Measurements from ENCODE around the gene CWC27.

CWC27 gene

DNA sequence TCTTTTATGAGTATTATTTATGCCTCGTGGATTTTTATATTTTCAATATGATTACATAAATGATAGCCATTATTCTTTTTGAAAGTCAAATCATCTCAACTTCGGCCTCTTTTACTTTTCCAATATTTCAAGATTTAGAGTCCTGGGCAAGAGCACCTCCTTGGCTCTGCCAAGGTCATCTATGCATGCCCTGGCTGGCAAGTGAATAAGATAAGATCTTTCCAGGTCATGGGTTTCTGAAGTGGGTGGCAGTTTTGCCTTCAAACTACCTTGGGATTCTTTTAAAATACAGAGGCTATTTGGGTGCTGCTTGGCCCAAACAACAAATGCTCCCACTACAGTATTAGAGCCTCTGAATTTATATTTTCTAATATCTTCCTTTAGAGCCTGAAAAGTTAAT lies 95.4 kb downstream of the CWC27 start:
- Histone ChIP-seq H3K27ac (ENCODE audit: low read depth, low read length) (no peak overlapping the region), H2AK5ac (ENCODE audit: low read length) (no peak overlapping the region), H2BK120ac (ENCODE audit: low read depth, low read length) (no peak overlapping the region), H3K4me2 (ENCODE audit: low read length) (no peak overlapping the region), H3K4me3 (ENCODE audit: low read length) (no peak overlapping the region), H2BK15ac (replicated peaks; ENCODE audit: low read depth) (no peak overlapping the region), H4K8ac (ENCODE audit: low read depth, low read length) (no peak overlapping the region), H3K79me1 (ENCODE audit: low read length) (no peaks in the 10 kb centered on the region), H3K36me3 (ENCODE audit: control insufficient read depth, insufficient read depth, low read length) (no peaks in the 10 kb centered on the region), H3K4me1 (ENCODE audit: control insufficient read depth, low read depth, low read length) (no peaks in the 10 kb centered on the region), H4K5ac (ENCODE audit: low read length) (no peak overlapping the region), H2BK5ac (ENCODE audit: low read length) (no peak overlapping the region), H3K23ac (ENCODE audit: low read length) (no peak overlapping the region), H3K79me2 (ENCODE audit: control insufficient read depth, insufficient read depth, low read length) (no peaks in the 10 kb centered on the region), H3K27me3 (ENCODE audit: insufficient read depth, low read length, poor library complexity) (no peaks in the 10 kb centered on the region), H3K18ac (ENCODE audit: low read length) (no peak overlapping the region), H3K56ac (ENCODE audit: low read length) (no peak overlapping the region), H3K9ac (ENCODE audit: low read length) (no peak overlapping the region), H3K4ac (ENCODE audit: low read depth, low read length) (no peak overlapping the region)
- DNase-seq, result no peak
- no CpG with 5 or more reads among the region's 2 CpGs for WGBS (ENCODE audit: extremely low coverage, insufficient coverage, low lambda C conversion rate)

DNA sequence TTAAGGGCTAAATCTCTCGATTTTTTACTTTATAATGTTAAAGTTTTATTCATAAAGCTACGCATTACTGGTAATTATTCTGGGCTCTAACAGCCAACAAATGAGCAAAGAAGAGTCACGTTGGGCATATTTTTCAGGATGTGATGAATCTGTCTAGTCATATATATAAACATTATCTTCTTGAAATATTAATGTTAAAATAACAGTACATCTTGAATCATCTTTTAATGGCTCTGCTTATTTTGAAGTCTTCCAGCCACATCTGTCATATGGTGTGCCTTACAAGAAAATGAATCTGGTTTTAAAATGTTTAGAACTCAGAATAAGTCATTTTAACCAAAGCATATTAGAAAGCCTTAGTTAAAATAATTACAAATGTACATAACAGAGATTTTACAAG lies 96.9 kb downstream of the CWC27 start:
- 100% methylated on average over 1 of the region's 3 CpGs for WGBS (ENCODE audit: extremely low coverage, insufficient coverage, low lambda C conversion rate)

DNA sequence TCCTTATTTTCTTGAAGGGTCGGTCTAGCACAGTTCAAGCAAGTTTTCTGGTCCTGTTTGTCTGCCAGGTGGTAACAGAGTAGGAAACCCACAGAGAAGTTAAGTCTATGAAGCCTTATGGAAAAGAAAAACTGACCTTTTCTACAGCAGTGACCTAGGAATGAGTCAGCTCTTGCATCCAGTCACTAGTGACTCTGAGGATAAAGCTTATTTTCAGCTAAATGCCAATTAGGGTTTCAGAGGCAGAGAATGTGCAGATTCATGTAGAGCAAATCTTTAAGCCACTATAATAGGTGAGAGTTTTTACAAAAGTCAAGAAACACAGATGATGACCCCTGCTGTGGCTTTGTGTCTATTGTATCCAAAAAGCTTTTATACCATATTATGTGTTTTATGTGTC lies 100.7 kb downstream of the CWC27 start:
- Histone ChIP-seq H3K9ac (ENCODE audit: low read length) (no peak overlapping the region), H3K36me3 (ENCODE audit: control insufficient read depth, insufficient read depth, low read length) (no peaks in the 10 kb centered on the region), H2BK120ac (ENCODE audit: low read depth, low read length) (no peak overlapping the region), H3K4me3 (ENCODE audit: low read length) (no peak overlapping the region), H3K79me1 (ENCODE audit: low read length) (no peaks in the 10 kb centered on the region), H2BK5ac (ENCODE audit: low read length) (no peak overlapping the region), H2AK5ac (ENCODE audit: low read length) (no peak overlapping the region), H3K27ac (ENCODE audit: low read depth, low read length) (no peak overlapping the region), H4K8ac (ENCODE audit: low read depth, low read length) (no peak overlapping the region), H2BK15ac (replicated peaks; ENCODE audit: low read depth) (no peak overlapping the region), H3K4me2 (ENCODE audit: low read length) (no peak overlapping the region), H3K18ac (ENCODE audit: low read length) (no peak overlapping the region), H3K27me3 (ENCODE audit: insufficient read depth, low read length, poor library complexity) (no peaks in the 10 kb centered on the region), H3K79me2 (ENCODE audit: control insufficient read depth, insufficient read depth, low read length) (no peaks in the 10 kb centered on the region), H3K4ac (ENCODE audit: low read depth, low read length) (no peak overlapping the region), H4K5ac (ENCODE audit: low read length) (no peak overlapping the region), H3K56ac (ENCODE audit: low read length) (no peak overlapping the region), H3K23ac (ENCODE audit: low read length) (no peak overlapping the region), H3K4me1 (ENCODE audit: control insufficient read depth, low read depth, low read length) (no peaks in the 10 kb centered on the region)
- no CpG with 5 or more reads among the region's 1 CpG for WGBS (ENCODE audit: extremely low coverage, insufficient coverage, low lambda C conversion rate)
- peak; percentile 59 for DNase-seq

More for the DNA sequence above, 96.9 kb downstream of the CWC27 start:
- no peak overlapping the region for H3K27ac ChIP-seq (ENCODE audit: low read depth, low read length)
- H3K4me3 ChIP-seq (ENCODE audit: low read length), result no peak overlapping the region
- no peak overlapping the region for H2BK15ac ChIP-seq (replicated peaks; ENCODE audit: low read depth)
- no peaks in the 10 kb centered on the region for H3K36me3 ChIP-seq (ENCODE audit: control insufficient read depth, insufficient read depth, low read length)
- no peaks in the 10 kb centered on the region for H3K27me3 ChIP-seq (ENCODE audit: insufficient read depth, low read length, poor library complexity)
- H3K4ac ChIP-seq (ENCODE audit: low read depth, low read length), result no peak overlapping the region
- H2BK120ac ChIP-seq (ENCODE audit: low read depth, low read length), result no peak overlapping the region
- H3K9ac ChIP-seq (ENCODE audit: low read length), result no peak overlapping the region
- H3K79me2 ChIP-seq (ENCODE audit: control insufficient read depth, insufficient read depth, low read length), result no peaks in the 10 kb centered on the region
- no peaks in the 10 kb centered on the region for H3K79me1 ChIP-seq (ENCODE audit: low read length)
- no peak overlapping the region for H2AK5ac ChIP-seq (ENCODE audit: low read length)
- H2BK5ac ChIP-seq (ENCODE audit: low read length), result no peak overlapping the region
- no peak overlapping the region for H3K18ac ChIP-seq (ENCODE audit: low read length)
- no peak overlapping the region for H4K8ac ChIP-seq (ENCODE audit: low read depth, low read length)
- no peak overlapping the region for H4K5ac ChIP-seq (ENCODE audit: low read length)
- no peak overlapping the region for H3K4me2 ChIP-seq (ENCODE audit: low read length)
- no peak overlapping the region for H3K23ac ChIP-seq (ENCODE audit: low read length)
- no peak for DNase-seq
- H3K4me1 ChIP-seq (ENCODE audit: control insufficient read depth, low read depth, low read length), result no peaks in the 10 kb centered on the region
- no peak overlapping the region for H3K56ac ChIP-seq (ENCODE audit: low read length)

DNA sequence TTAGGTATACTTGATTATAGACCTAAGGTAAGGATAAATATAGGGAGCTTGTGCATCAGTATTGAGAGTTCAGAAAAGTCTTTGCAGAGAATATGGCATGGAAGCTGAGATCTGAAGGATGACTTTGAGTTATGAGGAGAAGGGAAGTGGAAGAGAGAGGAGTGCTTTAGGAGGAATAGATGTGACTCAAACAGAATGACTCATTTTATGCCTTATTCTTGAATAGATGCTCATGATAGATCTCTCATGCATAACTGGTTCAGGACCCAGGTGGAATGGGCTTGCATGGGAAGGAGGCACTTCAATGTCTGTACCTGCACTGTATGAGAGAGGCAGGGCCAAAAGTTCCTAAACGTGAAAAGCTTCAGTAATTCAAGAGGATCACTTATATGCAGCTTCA lies 103.3 kb downstream of the CWC27 start:
- Histone ChIP-seq H3K4me2 (ENCODE audit: low read length) (no peak overlapping the region), H3K4me3 (ENCODE audit: low read length) (no peak overlapping the region), H2AK5ac (ENCODE audit: low read length) (no peak overlapping the region), H3K27ac (ENCODE audit: low read depth, low read length) (no peak overlapping the region), H2BK120ac (ENCODE audit: low read depth, low read length) (no peak overlapping the region), H3K79me1 (ENCODE audit: low read length) (no peaks in the 10 kb centered on the region), H3K23ac (ENCODE audit: low read length) (no peak overlapping the region), H3K4me1 (ENCODE audit: control insufficient read depth, low read depth, low read length) (no peaks in the 10 kb centered on the region), H2BK15ac (replicated peaks; ENCODE audit: low read depth) (no peak overlapping the region), H3K56ac (ENCODE audit: low read length) (no peak overlapping the region), H3K18ac (ENCODE audit: low read length) (peak overlapping the region; percentile 39), H4K5ac (ENCODE audit: low read length) (no peak overlapping the region), H3K9ac (ENCODE audit: low read length) (no peak overlapping the region), H3K4ac (ENCODE audit: low read depth, low read length) (no peak overlapping the region), H3K36me3 (ENCODE audit: control insufficient read depth, insufficient read depth, low read length) (no peaks in the 10 kb centered on the region), H4K8ac (ENCODE audit: low read depth, low read length) (no peak overlapping the region), H3K79me2 (ENCODE audit: control insufficient read depth, insufficient read depth, low read length) (no peaks in the 10 kb centered on the region), H3K27me3 (ENCODE audit: insufficient read depth, low read length, poor library complexity) (no peaks in the 10 kb centered on the region), H2BK5ac (ENCODE audit: low read length) (no peak overlapping the region)
- WGBS (ENCODE audit: extremely low coverage, insufficient coverage, low lambda C conversion rate), result no CpG with 5 or more reads among the region's 1 CpG
- no peak for DNase-seq

DNA sequence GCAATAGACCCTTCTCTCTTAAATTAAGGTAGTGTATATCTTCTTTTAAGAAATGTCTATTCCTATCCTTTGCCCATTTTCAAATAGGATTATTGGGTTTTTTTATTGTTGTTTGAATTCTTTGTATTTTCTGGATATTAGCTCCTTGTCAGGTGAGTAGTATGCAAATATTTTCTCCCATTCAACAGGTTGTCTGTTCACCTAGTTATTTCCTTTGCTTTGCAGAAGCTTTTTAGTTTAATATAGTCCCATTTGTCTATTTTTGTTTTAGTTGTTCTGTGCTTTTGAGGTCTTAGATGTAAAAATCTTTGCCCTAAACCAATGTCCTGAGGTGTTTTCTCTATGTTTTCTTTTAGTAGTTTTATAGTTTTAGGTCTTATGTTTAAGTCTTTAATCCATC lies 104.7 kb downstream of the CWC27 start:
- Histone ChIP-seq H3K4me1 (ENCODE audit: control insufficient read depth, low read depth, low read length) (no peaks in the 10 kb centered on the region), H3K27me3 (ENCODE audit: insufficient read depth, low read length, poor library complexity) (no peaks in the 10 kb centered on the region), H4K8ac (ENCODE audit: low read depth, low read length) (no peak overlapping the region), H4K5ac (ENCODE audit: low read length) (no peak overlapping the region), H3K27ac (ENCODE audit: low read depth, low read length) (no peak overlapping the region), H3K4ac (ENCODE audit: low read depth, low read length) (no peak overlapping the region), H3K23ac (ENCODE audit: low read length) (no peak overlapping the region), H2BK120ac (ENCODE audit: low read depth, low read length) (no peak overlapping the region), H2BK5ac (ENCODE audit: low read length) (no peak overlapping the region), H3K79me1 (ENCODE audit: low read length) (no peaks in the 10 kb centered on the region), H2AK5ac (ENCODE audit: low read length) (no peak overlapping the region), H2BK15ac (replicated peaks; ENCODE audit: low read depth) (no peak overlapping the region), H3K79me2 (ENCODE audit: control insufficient read depth, insufficient read depth, low read length) (no peaks in the 10 kb centered on the region), H3K18ac (ENCODE audit: low read length) (no peak overlapping the region), H3K9ac (ENCODE audit: low read length) (no peak overlapping the region), H3K36me3 (ENCODE audit: control insufficient read depth, insufficient read depth, low read length) (no peaks in the 10 kb centered on the region), H3K4me2 (ENCODE audit: low read length) (no peak overlapping the region), H3K4me3 (ENCODE audit: low read length) (no peak overlapping the region), H3K56ac (ENCODE audit: low read length) (no peak overlapping the region)
- no peak for DNase-seq

DNA sequence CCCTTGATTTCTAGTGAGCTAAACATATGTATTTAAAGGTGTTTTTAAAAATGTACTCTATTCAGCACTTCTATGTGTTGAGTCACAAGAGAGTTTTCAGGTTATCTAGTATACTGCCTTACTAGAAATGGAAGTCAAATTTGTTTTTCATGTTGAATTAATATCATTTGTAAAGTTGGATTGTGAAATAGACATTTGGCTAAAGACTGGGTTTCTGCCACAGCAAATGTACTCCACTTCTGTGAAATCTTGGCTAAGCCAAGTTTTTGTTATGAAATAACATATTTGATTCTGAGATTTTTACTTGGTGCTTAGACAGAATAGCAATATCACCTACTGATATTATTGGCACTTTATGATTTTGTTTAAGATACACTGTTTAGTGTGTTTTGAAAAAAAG lies 106.0 kb downstream of the CWC27 start:
- Histone ChIP-seq H3K4ac (ENCODE audit: low read depth, low read length) (no peak overlapping the region), H3K4me3 (ENCODE audit: low read length) (no peak overlapping the region), H3K56ac (ENCODE audit: low read length) (no peak overlapping the region), H3K23ac (ENCODE audit: low read length) (no peak overlapping the region), H2BK120ac (ENCODE audit: low read depth, low read length) (no peak overlapping the region), H3K27me3 (ENCODE audit: insufficient read depth, low read length, poor library complexity) (no peaks in the 10 kb centered on the region), H3K27ac (ENCODE audit: low read depth, low read length) (no peak overlapping the region), H2BK5ac (ENCODE audit: low read length) (no peak overlapping the region), H4K8ac (ENCODE audit: low read depth, low read length) (no peak overlapping the region), H3K18ac (ENCODE audit: low read length) (no peak overlapping the region), H3K79me2 (ENCODE audit: control insufficient read depth, insufficient read depth, low read length) (no peaks in the 10 kb centered on the region), H3K9ac (ENCODE audit: low read length) (no peak overlapping the region), H3K4me2 (ENCODE audit: low read length) (no peak overlapping the region), H4K5ac (ENCODE audit: low read length) (no peak overlapping the region), H3K4me1 (ENCODE audit: control insufficient read depth, low read depth, low read length) (no peaks in the 10 kb centered on the region), H2BK15ac (replicated peaks; ENCODE audit: low read depth) (no peak overlapping the region), H3K79me1 (ENCODE audit: low read length) (no peaks in the 10 kb centered on the region), H3K36me3 (ENCODE audit: control insufficient read depth, insufficient read depth, low read length) (no peaks in the 10 kb centered on the region), H2AK5ac (ENCODE audit: low read length) (no peak overlapping the region)
- DNase-seq, result no peak
